Activated CD4-positive, alpha-beta T cell treated with anti-CD3 and anti-CD28 coated beads, Interleukin-2, amount 50 U/mL, for 1 hour (primary cell): Measurements from ENCODE around the gene NOB1.
A peak's percentile ranks its signal among the peaks of the same experiment; 100 is the strongest.
"Not testable (repeated sequence)": the region's sequence is repeated elsewhere in the genome, so short reads cannot be mapped to it uniquely, and the experiment has no call there.

Experiments
- DNase-seq: peaks from one replicate; pipeline ENCODE4 v3.0.0-alpha.2; 2020

Gene NOB1

GRCh38 chr16:69757375-69757774 lies 2.6 kb upstream of the NOB1 start:
- not testable (repeated sequence) for DNase-seq

- DNase-seq: no peak
Measured at GRCh38 chr16:69756705-69757104, 2.0 kb upstream of the NOB1 start.

- DNase-seq: no peak
Measured at GRCh38 chr16:69754143-69754468, 620 bp downstream of the NOB1 start.

GRCh38 chr16:69748694-69749345 lies 5.9 kb downstream of the NOB1 start:
- DNase-seq: no peak

GRCh38 chr16:69747115-69747514 lies 7.6 kb downstream of the NOB1 start:
- DNase-seq: no peak

GRCh38 chr16:69745959-69746358 lies 8.8 kb downstream of the NOB1 start:
- DNase-seq: no peak

GRCh38 chr16:69745232-69745612 lies 9.5 kb downstream of the NOB1 start:
- DNase-seq: no peak

GRCh38 chr16:69744363-69745231 lies 10.1 kb downstream of the NOB1 start:
- no peak for DNase-seq

GRCh38 chr16:69741951-69742904 lies 12.5 kb downstream of the NOB1 start:
- DNase-seq: no peak

- no peak for DNase-seq
Measured at GRCh38 chr16:69741519-69741918, 13.2 kb downstream of the NOB1 start.

GRCh38 chr16:69732101-69732500 lies 22.6 kb downstream of the NOB1 start:
- no peak for DNase-seq

GRCh38 chr16:69731280-69731679 lies 23.4 kb downstream of the NOB1 start:
- DNase-seq: not testable (repeated sequence)

- DNase-seq: not testable (repeated sequence)
Measured at GRCh38 chr16:69729030-69729429, 25.7 kb downstream of the NOB1 start.

- DNase-seq: no peak
Measured at GRCh38 chr16:69727916-69728270, 26.8 kb downstream of the NOB1 start.

- peak; percentile 80 for DNase-seq
Measured at GRCh38 chr16:69726313-69727060, 28.2 kb downstream of the NOB1 start, which contains the start of gene NQO1. TSS of gene NQO1 (minus strand) at chr16:69726560. CDS start at chr16:69726439, 121 bp downstream.

- no peak for DNase-seq
Measured at GRCh38 chr16:69725480-69726312, 29.0 kb downstream of the NOB1 start.

- DNase-seq: no peak
Measured at GRCh38 chr16:69724981-69725479, 29.7 kb downstream of the NOB1 start.

- no peak for DNase-seq
Measured at GRCh38 chr16:69724414-69724873, 30.3 kb downstream of the NOB1 start.

GRCh38 chr16:69721441-69721957 lies 33.2 kb downstream of the NOB1 start:
- DNase-seq: no peak

- DNase-seq: no peak
Measured at GRCh38 chr16:69720822-69721430, 33.8 kb downstream of the NOB1 start.
